ENCODE data around the gene LYRM2. TPM values are rescaled to one million over a fixed set of nuclear protein-coding genes. Genes with fewer than 3 reads are reported as not detected.
"Not testable (repeated sequence)": the region's sequence is repeated elsewhere in the genome, so short reads cannot be mapped to it uniquely, and the experiment has no call there.

The LYRM2 gene
- total and polyA plus RNA-seq, 2 experiments from 2014 or later = 14.1 to 59.5 TPM

- H3K27me3 ChIP-seq = no peaks in the 10 kb centered on the region
- no peak for TF ChIP-seq CTCF (IDR thresholded peaks at IDR 0.05; ENCODE audit: low read depth, low read length)
- no peaks in the 10 kb centered on the region for H3K9me3 ChIP-seq (ENCODE audit: low read depth)
- DNase-seq (ENCODE audit: low read depth in 1 of 2, low spot score in 1 of 2) = no peak
- no peak overlapping the region for H3K27ac ChIP-seq
- no peak overlapping the region for H3K4me3 ChIP-seq
- H3K4me1 ChIP-seq (ENCODE audit: low read depth) = no peaks in the 10 kb centered on the region
- H3K36me3 ChIP-seq = peaks cover 35% of the 10 kb centered on the region
Measured at GRCh38 chr6:89644864-89645263, 6.3 kb upstream of the LYRM2 start.

- Histone ChIP-seq H3K9me3 (ENCODE audit: low read depth) (no peaks in the 10 kb centered on the region), H3K27ac (no peak overlapping the region), H3K27me3 (no peaks in the 10 kb centered on the region), H3K4me3 (no peak overlapping the region), H3K36me3 (peaks cover 28% of the 10 kb centered on the region), H3K4me1 (ENCODE audit: low read depth) (no peaks in the 10 kb centered on the region)
- no peak for TF ChIP-seq CTCF (IDR thresholded peaks at IDR 0.05; ENCODE audit: low read depth, low read length)
- no peak for DNase-seq (ENCODE audit: low read depth in 1 of 2, low spot score in 1 of 2)
Measured at GRCh38 chr6:89643406-89643805, 4.9 kb upstream of the LYRM2 start.

DNA sequence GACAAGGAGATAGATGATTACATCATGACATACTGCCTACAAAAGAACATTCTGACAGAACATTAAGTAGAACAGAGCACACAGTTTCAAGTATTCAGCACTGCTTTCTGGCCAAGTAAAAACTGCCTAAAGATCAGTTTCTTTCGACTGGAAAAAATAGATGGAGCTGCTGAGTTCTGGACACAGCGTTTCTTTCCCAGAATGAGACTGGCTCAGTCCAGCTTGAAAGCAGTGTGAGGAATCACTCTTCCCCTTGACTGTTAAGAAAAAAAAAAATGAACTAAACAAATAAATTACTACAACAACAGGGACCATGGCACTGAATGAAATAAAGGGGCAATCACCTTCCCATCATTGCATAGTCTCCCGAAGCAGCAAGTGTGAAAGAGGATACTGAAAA, 4.4 kb upstream of the LYRM2 start:
- no peak for TF ChIP-seq CTCF (IDR thresholded peaks at IDR 0.05; ENCODE audit: low read depth, low read length)
- Histone ChIP-seq H3K4me1 (ENCODE audit: low read depth) (no peaks in the 10 kb centered on the region), H3K36me3 (peaks cover 25% of the 10 kb centered on the region), H3K4me3 (no peak overlapping the region), H3K27ac (no peak overlapping the region), H3K27me3 (no peaks in the 10 kb centered on the region), H3K9me3 (ENCODE audit: low read depth) (no peaks in the 10 kb centered on the region)
- DNase-seq (ENCODE audit: low read depth in 1 of 2, low spot score in 1 of 2) = no peak

- not testable (repeated sequence) for H3K4me3 ChIP-seq; H3K9me3 ChIP-seq (ENCODE audit: low read depth); H3K4me1 ChIP-seq (ENCODE audit: low read depth); H3K27me3 ChIP-seq; DNase-seq (ENCODE audit: low read depth in 1 of 2, low spot score in 1 of 2); H3K27ac ChIP-seq
- peaks cover 12% of the 10 kb centered on the region for H3K36me3 ChIP-seq
Measured at GRCh38 chr6:89641581-89641980, 3.0 kb upstream of the LYRM2 start.

GRCh38 chr6:89640804-89641203, 2.3 kb upstream of the LYRM2 start:
- Histone ChIP-seq H3K36me3 (peaks cover 10% of the 10 kb centered on the region), H3K9me3 (ENCODE audit: low read depth) (no peaks in the 10 kb centered on the region), H3K4me3 (no peak overlapping the region), H3K27me3 (no peaks in the 10 kb centered on the region), H3K4me1 (ENCODE audit: low read depth) (no peaks in the 10 kb centered on the region), H3K27ac (no peak overlapping the region)
- TF ChIP-seq CTCF (IDR thresholded peaks at IDR 0.05; ENCODE audit: low read depth, low read length) = no peak
- no peak for DNase-seq (ENCODE audit: low read depth in 1 of 2, low spot score in 1 of 2)

- H3K4me3 ChIP-seq = peak overlapping the region; percentile 59
- peaks cover 2% of the 10 kb centered on the region for H3K36me3 ChIP-seq
- no peaks in the 10 kb centered on the region for H3K4me1 ChIP-seq (ENCODE audit: low read depth)
- H3K27ac ChIP-seq = peak overlapping the region; percentile 74
- no peaks in the 10 kb centered on the region for H3K9me3 ChIP-seq (ENCODE audit: low read depth)
- TF ChIP-seq CTCF (IDR thresholded peaks at IDR 0.05; ENCODE audit: low read depth, low read length) = no peak
- no peaks in the 10 kb centered on the region for H3K27me3 ChIP-seq
- DNase-seq (ENCODE audit: low read depth in 1 of 2, low spot score in 1 of 2) = no peak
Measured at GRCh38 chr6:89637960-89638319, 607 bp downstream of the LYRM2 start.

DNA sequence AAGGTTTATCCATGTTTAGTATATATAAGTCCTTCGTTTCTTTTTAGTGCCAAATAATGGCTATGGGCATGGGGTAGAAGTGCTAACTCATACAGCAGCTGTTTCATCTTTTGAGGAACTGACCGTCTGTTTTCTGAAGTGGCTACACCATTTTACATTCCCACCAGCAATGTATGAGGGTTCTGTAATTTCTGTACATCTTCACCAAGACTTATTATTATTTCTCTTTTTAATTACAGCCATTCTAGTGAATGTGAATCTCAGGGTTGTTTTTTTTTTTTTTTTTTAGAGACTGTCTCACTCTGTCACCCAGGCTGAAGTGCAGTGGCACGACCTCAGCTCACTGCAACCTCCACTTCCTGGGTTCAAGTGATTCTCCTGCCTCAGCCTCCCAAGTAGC, 2.1 kb downstream of the LYRM2 start:
- H3K4me3 ChIP-seq; H3K9me3 ChIP-seq (ENCODE audit: low read depth); DNase-seq (ENCODE audit: low read depth in 1 of 2, low spot score in 1 of 2); H3K4me1 ChIP-seq (ENCODE audit: low read depth); H3K27me3 ChIP-seq; H3K36me3 ChIP-seq; H3K27ac ChIP-seq: not testable (repeated sequence)

Data from cardiac muscle cell (in vitro differentiated cells and primary cell).